ENCODE measurements around the gene CSF3R. TPM values are rescaled to one million over a fixed set of nuclear protein-coding genes. Genes with fewer than 3 reads are reported as not detected.

The CSF3R gene
- total RNA-seq, 1 donor from 2014 or later, result 3.8 TPM

GRCh38 chr1:36436821-36437220 lies 45.9 kb downstream of the CSF3R start:
- Histone ChIP-seq H3K27me3 (ENCODE audit: low read depth) (no peaks in the 10 kb centered on the region), H3K9me3 (replicated peaks) (no peaks in the 10 kb centered on the region), H3K4me3 (no peak overlapping the region), H3K27ac (replicated peaks) (no peak overlapping the region), H3K4me1 (no peaks in the 10 kb centered on the region), H3K36me3 (peaks cover 17% of the 10 kb centered on the region)
- DNase-seq, result no peak
- no peak for TF ChIP-seq CTCF (IDR thresholded peaks at IDR 0.05; ENCODE audit: borderline replicate concordance)
- intact Hi-C loops (cut with micrococcal nuclease), result no loop called here

GRCh38 chr1:36433102-36433501 lies 49.6 kb downstream of the CSF3R start:
- DNase-seq, result no peak
- Histone ChIP-seq H3K4me3 (no peak overlapping the region), H3K9me3 (replicated peaks) (no peaks in the 10 kb centered on the region), H3K36me3 (peaks cover 19% of the 10 kb centered on the region), H3K27me3 (ENCODE audit: low read depth) (no peaks in the 10 kb centered on the region), H3K4me1 (no peaks in the 10 kb centered on the region), H3K27ac (replicated peaks) (no peak overlapping the region)
- intact Hi-C loops (cut with micrococcal nuclease), result no loop called here
- TF ChIP-seq CTCF (IDR thresholded peaks at IDR 0.05; ENCODE audit: borderline replicate concordance), result no peak

GRCh38 chr1:36432616-36433015 lies 50.1 kb downstream of the CSF3R start:
- Histone ChIP-seq H3K27me3 (ENCODE audit: low read depth) (no peaks in the 10 kb centered on the region), H3K4me3 (no peak overlapping the region), H3K9me3 (replicated peaks) (no peaks in the 10 kb centered on the region), H3K4me1 (no peaks in the 10 kb centered on the region), H3K27ac (replicated peaks) (no peak overlapping the region), H3K36me3 (peaks cover 19% of the 10 kb centered on the region)
- no peak for TF ChIP-seq CTCF (IDR thresholded peaks at IDR 0.05; ENCODE audit: borderline replicate concordance)
- no peak for DNase-seq
- intact Hi-C loops (cut with micrococcal nuclease), result no loop called here

- Histone ChIP-seq H3K27me3 (ENCODE audit: low read depth) (no peaks in the 10 kb centered on the region), H3K4me3 (no peak overlapping the region), H3K36me3 (peaks cover 13% of the 10 kb centered on the region), H3K9me3 (replicated peaks) (no peaks in the 10 kb centered on the region), H3K4me1 (no peaks in the 10 kb centered on the region), H3K27ac (replicated peaks) (no peak overlapping the region)
- intact Hi-C loops (cut with micrococcal nuclease), result no loop called here
- no peak for TF ChIP-seq CTCF (IDR thresholded peaks at IDR 0.05; ENCODE audit: borderline replicate concordance)
- DNase-seq, result no peak
Observed at GRCh38 chr1:36425791-36426190, 56.9 kb downstream of the CSF3R start.

- DNase-seq, result no peak
- intact Hi-C loops (cut with micrococcal nuclease), result no loop called here
- Histone ChIP-seq H3K27ac (replicated peaks) (no peak overlapping the region), H3K9me3 (replicated peaks) (no peaks in the 10 kb centered on the region), H3K4me1 (peaks cover 20% of the 10 kb centered on the region), H3K27me3 (ENCODE audit: low read depth) (no peaks in the 10 kb centered on the region), H3K4me3 (no peak overlapping the region), H3K36me3 (peaks cover 13% of the 10 kb centered on the region)
- no peak for TF ChIP-seq CTCF (IDR thresholded peaks at IDR 0.05; ENCODE audit: borderline replicate concordance)
Observed at GRCh38 chr1:36421649-36422048, 61.1 kb downstream of the CSF3R start.

All from left ventricle myocardium inferior (tissue), 1 donor.